IPS DF 4.7 (cell line): ENCODE data around the gene NHERF2.

Source experiments
- DNase-seq: peaks from one replicate; pipeline ENCODE4 v3.0.0-alpha.2; 2013; ENCODE audit warnings: low spot score; ENCODE audit errors: extremely low read depth

NHERF2 gene

DNA sequence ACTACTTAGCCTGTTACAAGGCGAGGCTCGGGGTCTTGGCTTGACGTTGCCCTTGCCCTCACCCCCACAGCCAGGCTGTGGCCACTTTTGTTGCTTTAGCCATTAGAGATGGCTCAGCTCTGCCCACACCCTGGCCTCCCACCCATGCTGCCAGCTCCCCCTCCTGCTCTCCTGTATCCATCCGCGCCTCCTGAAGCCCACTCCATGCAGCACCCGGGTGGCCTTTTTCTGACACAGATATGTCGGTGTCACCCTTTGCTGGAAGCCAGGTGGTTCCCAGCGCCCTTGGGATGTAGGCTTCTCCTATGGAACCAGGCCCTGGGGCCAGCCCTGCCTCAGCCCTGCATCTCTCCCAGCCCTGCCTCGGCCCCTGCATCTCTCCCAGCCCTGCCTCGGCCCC, 30.7 kb downstream of the NHERF2 start:
- DNase-seq: no peak

DNA sequence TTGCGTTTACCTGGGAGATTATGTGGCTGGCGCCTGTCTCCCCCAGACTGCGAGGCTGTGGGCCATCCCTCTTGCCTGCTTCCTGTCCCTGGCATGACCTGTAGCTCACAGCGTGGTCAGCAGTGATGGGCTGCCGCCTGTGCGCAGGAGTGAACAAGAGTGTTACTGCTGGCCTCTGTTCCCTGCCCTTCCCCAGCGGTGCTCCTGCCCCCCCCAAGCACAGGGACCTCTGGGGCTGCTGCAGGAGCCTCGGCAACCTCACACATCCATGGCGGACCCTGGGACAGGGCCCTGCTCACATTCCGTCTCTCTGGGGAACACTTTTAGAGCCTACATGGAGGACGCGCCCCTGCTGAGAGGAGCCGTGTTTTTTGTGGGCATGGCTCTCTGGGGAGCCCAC, 31.7 kb downstream of the NHERF2 start:
- DNase-seq: no peak

DNA sequence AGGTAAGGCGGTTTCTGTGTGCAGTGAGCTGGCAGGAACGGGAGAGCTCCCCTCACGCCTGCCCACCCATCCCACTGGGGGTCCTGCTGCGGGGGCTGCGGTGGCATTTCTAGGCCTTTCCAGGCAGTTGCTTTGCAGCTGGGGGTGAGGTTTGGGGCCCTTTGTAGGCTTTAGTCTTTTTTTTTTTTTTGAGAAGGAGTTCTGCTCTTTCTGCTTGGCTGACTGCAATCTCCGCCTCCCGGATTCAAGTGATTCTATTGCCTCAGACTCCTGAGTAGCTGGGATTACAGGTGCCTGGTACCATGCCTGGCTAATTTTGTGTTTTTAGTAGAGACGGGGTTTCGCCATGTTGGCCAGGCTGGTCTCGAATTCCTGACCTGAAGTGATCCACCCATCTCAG, 32.2 kb downstream of the NHERF2 start:
- no peak for DNase-seq

- DNase-seq: no peak
These were observed 33.6 kb downstream of the NHERF2 start for GRCh38 chr16:2060346-2060745.

DNA sequence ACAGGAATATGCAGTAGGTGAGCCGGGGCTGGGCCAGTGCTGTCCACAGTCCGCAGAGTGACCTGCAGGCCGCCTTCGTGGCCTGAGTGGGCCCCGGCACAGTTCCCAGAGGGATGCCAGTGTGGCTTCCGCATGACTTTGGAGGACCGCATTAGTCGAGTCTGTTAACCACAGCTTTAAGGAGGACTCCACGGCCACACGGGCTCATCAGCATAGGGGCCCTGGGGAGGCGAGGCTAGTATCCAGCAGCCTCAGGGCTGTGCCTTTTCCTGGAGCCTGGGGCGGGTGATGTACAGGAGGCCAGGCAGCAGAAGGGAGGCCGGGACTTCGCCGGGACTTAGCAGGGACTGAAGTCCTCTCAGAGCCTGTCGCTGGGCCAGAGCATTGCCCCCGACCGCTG, 34.3 kb downstream of the NHERF2 start:
- no peak for DNase-seq

DNA sequence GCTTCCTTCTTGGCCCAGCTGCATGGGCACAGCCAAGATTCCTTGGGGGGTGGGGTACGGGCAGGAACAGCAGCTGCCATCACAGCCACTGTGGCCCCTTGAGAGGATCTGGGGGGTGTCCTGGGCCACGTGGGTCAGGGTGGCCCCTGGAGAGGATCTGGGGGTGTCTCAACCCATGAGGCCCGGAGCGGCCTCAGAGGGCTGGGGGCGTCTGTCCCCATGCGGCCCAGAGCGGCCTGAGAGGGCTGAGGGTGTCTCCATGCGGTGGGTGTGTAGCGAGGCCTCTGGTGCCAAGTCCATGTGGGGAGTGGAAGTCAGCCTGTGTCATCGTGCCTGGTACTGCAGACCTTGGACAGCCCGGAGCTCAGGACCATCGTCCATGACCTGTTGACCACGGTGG, 34.8 kb downstream of the NHERF2 start:
- no peak for DNase-seq

DNA sequence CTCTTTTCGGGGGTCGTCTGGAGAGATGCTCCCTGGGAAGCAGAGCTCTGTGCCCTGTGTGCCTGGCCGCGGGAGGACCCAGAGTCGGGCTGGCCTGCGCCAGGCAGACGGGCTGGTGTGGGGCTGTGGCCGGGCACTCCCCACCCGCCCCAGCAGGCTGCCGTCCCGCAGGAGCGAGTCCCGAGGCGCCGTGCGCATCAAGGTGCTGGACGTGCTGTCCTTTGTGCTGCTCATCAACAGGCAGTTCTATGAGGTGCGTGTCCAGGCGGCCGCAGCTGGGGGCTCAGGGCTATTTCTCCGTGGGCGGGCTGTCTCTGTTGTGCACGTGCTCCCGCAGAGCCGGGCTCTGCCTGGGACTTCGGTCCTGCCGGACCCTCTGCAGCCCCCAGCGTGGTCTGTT, 36.1 kb downstream of the NHERF2 start:
- no peak for DNase-seq

- no peak for DNase-seq
These were observed 37.2 kb downstream of the NHERF2 start for GRCh38 chr16:2063861-2064260.

- no peak for DNase-seq
These were observed 37.8 kb downstream of the NHERF2 start for GRCh38 chr16:2064368-2064945.

DNA sequence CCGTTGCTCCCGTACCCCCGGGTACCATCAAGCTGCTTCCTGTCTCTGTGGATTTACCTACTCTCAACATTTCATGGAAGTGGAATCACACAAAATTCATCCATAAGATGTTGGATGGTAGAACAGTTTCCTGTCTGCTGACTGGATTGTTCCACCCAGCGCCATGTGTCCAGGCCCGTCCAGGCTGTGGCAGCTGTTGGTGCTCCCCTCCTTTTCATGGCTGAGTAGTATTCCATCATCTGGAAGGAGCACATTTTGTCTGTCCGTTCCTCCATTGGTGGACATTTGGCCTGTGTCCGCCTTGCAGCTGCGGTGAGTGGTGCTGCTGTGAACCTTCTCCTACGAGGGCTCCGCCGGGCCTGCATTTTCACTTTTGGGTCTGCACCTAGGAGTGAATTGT, 39.4 kb downstream of the NHERF2 start:
- DNase-seq: no peak

DNA sequence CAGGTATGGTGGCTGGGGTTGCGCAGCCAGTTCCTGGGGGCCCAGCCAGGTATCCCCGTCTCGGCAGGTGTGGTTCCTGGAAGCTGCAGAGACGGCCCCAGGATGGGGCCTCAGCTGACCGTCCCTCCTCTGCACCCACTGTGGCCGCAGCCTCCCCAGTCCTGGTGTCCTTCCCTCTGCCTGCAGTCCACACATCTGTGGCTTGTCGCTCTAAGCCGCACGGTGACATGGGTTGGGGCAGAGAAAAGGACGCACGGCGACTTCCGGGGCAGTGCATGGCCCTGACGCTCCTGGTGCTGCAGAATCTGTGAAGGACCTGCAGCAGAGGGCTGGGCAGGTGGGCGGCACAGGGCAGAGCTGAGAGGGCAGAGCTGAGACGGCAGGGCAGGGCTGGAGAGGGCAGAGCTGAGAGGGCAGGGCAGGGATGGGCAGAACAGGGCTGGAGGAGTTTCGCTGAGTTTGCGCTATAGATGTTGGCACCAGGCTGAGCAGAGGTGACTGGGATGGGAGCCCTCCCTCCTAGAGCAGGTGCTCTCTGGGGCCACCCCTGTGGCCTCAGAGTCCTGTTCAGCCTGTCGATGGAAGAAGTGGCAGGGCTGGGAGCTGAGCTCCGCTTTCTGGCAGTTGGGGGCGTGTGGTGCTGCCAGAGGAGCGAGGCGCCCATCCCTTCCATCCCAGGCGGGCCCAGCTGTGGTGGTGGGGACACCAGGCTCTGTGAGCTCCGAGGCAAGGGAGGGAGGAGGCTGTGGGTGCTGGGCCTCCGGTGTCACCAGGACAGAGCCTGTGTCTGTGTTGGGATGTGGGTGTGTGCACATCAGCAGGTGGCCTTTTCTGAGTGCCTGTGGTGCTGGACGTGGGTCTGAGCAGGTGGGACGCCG, 44.1 kb downstream of the NHERF2 start:
- DNase-seq: no peak

DNA sequence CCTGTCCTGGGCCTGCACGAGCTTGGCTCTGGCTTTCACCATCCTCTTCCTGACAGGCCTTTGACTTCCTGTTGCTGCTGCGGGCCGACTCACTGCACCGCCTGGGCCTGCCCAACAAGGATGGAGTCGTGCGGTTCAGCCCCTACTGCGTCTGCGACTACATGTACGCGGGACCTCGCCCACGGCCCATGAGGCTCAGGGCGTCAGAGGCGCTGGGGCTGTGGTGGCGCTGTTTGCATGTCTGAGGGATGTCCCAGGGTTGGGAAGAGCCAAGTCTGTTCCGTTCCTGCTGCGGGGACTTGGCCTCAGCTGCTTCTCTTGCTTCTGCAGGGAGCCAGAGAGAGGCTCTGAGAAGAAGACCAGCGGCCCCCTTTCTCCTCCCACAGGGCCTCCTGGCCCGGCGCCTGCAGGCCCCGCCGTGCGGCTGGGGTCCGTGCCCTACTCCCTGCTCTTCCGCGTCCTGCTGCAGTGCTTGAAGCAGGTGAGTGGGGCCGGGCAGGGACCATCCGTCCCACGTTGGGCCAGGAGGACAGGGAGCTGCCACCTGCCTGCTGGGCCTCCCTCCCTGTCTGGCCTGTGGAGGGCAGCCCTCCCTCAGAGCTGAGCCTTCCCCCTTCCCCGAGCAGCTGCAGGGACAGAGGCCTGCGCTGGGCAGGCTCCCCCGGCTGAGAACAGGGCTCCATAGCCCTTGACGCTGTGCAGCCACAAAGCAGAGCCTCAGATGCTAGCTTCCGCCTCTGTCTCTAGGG, 44.9 kb downstream of the NHERF2 start:
- no peak for DNase-seq

DNA sequence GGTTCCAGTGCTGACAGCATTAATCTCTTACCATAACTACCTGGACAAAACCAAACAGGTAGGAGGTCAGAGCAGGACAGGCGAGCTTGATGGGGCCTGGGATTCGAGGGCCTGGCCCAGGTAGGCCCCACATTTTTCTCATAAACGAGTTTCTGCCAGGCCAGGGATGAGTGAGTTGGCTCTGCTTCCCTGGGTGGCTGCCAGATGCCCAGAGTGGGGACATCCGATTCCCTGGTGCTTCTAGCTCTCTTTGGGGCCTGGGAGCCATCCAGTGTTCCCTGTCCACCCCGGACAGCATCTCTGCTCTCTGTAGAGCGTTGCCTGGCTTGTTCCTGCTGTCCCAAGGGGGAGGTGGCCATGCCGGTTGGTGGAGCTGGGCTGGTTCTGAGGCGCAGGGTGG, 46.2 kb downstream of the NHERF2 start:
- no peak for DNase-seq

DNA sequence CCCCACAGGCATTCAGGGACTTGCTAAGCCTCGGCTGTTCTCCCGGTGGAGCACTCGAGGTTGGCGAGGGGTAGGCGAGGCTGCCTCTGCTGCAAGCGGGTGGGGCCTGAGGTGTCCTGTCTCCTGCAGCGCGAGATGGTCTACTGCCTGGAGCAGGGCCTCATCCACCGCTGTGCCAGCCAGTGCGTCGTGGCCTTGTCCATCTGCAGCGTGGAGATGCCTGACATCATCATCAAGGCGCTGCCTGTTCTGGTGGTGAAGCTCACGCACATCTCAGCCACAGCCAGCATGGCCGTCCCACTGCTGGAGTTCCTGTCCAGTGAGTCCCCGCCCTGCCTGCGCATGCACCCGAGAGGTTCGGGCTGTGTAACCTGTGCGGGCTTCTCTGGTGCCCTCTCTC, 47.4 kb downstream of the NHERF2 start:
- no peak for DNase-seq

GRCh38 chr16:2075631-2076030, 48.9 kb downstream of the NHERF2 start:
- DNase-seq: no peak

GRCh38 chr16:2076072-2076865, 49.6 kb downstream of the NHERF2 start:
- no peak for DNase-seq

GRCh38 chr16:2077016-2077415, 50.3 kb downstream of the NHERF2 start:
- DNase-seq: no peak

DNA sequence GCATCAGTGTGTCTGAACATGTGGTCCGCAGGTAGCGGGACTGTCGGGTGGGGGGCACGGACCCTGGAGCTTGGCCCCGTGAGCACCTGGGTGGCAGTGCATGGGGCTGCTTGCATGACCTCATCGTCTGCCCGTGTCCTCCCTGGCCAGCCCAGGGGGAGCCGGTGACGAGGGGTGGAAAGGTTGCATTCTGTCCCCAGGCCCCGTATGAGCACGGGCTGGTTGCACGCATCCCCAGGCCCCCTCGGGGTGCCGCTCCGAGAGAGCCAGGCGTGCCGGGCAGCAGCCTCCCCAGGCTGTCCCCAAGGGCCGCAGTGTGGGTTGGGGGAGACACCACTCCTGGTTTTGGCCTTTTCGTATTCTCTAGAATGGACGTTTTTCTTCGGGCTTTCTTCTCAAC, 51.0 kb downstream of the NHERF2 start:
- no peak for DNase-seq

GRCh38 chr16:2078096-2078495, 51.4 kb downstream of the NHERF2 start:
- no peak for DNase-seq

DNA sequence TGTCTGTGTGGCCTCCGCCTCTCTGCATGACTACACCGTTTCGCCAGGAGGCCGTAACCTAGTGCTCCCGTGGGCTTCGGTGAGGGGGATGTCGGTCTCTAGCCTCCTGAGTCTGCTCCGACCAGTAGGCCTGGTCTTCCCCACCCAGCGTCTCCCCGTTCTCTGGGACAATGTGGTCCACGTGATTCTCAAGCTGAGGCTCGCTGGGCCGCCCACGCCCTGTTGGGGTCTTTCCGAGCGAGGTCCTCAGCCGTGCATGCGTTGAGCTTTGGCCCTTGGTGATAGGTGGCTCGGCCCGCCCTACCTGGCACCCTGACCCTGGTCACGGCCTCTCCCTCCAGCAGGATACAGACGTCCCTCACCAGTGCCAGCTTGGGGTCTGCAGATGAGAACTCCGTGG, 52.0 kb downstream of the NHERF2 start:
- no peak for DNase-seq

DNA sequence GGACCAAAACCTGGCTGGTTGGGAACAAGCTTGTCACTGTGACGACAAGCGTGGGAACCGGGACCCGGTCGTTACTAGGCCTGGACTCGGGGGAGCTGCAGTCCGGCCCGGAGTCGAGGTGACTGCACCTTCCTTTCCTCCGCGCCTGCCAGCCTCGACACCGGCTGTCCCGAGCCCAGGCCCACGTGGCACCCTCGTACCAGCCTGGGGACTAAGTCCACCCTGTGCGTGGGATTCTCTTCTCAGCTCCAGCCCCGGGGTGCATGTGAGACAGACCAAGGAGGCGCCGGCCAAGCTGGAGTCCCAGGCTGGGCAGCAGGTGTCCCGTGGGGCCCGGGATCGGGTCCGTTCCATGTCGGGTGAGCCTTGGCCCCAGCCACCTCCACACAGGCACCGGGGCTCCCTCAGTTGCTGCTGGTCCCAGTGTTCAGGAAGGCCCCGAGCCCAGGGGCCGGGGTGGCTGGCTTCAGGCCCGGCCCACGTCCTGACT, 52.7 kb downstream of the NHERF2 start:
- DNase-seq: no peak
